ENCODE data around the gene SLC25A13.

DNA sequence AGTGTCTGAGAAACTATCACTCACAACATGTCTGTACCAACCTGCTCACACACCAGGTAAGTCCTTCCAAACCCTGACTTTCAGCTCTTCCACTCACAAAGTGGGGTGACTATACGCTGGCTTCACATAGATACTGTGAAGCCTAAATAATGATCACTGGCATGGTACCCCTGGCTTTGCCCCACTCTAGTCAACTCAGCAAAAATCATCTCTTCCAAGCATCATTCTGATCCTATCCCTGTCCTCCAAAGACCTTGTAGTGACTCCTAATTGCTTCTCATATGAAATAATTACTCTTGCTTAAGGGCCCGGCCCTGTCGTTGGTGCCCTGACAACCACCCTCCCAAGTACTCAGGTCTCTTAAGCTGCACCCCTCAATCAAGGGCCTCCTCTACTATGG is 97.8 kb downstream of the SLC25A13 start:
- TF ChIP-seq, protein P1, sequence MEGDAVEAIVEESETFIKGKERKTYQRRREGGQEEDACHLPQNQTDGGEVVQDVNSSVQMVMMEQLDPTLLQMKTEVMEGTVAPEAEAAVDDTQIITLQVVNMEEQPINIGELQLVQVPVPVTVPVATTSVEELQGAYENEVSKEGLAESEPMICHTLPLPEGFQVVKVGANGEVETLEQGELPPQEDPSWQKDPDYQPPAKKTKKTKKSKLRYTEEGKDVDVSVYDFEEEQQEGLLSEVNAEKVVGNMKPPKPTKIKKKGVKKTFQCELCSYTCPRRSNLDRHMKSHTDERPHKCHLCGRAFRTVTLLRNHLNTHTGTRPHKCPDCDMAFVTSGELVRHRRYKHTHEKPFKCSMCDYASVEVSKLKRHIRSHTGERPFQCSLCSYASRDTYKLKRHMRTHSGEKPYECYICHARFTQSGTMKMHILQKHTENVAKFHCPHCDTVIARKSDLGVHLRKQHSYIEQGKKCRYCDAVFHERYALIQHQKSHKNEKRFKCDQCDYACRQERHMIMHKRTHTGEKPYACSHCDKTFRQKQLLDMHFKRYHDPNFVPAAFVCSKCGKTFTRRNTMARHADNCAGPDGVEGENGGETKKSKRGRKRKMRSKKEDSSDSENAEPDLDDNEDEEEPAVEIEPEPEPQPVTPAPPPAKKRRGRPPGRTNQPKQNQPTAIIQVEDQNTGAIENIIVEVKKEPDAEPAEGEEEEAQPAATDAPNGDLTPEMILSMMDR (IDR thresholded peaks at IDR 0.05; ENCODE audit: insufficient read depth, low read length) = no peak
- TF ChIP-seq POLR2AphosphoS5 (IDR thresholded peaks at IDR 0.05; ENCODE audit: low read depth) (no peak), GABPA (IDR thresholded peaks at IDR 0.05; ENCODE audit: low read depth) (no peak)

Measured in HL-60 (cell line).